Measurements from ENCODE around the gene TPM1. TPM values are rescaled to one million over a fixed set of nuclear protein-coding genes. Genes with fewer than 3 reads are reported as not detected.
"Not testable (repeated sequence)": the region's sequence is repeated elsewhere in the genome, so short reads cannot be mapped to it uniquely, and the experiment has no call there.

TPM1 gene
- total RNA-seq, result 10 to 100 TPM in 1 of 2 donors, 1 to 10 TPM in 1; 7.0 to 12.1 TPM

DNA sequence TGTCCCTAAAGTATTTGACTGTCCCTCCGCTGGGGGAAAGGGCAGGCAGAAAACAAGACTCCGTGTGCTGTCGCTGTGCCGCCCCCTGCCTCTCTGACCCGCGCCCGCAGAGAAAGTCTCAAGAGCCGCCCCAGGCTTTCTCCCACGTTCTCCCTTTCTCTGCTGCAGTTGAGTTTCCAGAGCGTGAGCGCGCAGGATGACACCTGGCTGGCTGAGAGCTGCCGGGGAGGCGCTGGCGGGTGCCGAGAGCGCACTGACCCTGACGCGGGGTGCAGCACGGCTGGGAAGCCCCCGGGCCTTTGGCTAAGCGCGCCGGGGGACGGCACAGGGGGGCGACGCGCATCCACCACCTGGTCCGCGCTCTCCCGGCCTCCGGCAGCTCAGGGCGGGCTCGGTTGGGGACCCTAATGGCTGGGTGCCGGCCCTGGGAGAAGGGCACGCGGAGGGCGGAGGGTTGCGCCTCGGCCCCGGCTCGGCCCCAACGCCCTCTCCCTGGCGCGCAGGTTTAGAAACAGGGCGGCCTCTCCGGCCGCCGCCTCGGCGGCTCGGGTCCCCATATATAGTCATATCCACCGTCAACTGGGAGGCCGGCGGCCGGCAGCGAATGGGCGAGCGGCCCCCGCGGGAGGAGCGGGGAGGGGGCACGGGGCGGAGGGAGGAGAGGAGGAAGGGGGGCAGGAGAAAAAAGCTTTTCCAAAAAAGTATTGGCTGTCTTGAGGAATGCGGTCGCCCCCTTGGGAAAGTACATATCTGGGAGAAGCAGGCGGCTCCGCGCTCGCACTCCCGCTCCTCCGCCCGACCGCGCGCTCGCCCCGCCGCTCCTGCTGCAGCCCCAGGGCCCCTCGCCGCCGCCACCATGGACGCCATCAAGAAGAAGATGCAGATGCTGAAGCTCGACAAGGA lies at the start of gene TPM1:
TPM1 (plus strand) TSS at position 774 of the 903 bp plus-strand sequence; CDS start at position 857, 83 bp downstream.
- peak; percentile 49 to 68 for ATAC-seq

DNA sequence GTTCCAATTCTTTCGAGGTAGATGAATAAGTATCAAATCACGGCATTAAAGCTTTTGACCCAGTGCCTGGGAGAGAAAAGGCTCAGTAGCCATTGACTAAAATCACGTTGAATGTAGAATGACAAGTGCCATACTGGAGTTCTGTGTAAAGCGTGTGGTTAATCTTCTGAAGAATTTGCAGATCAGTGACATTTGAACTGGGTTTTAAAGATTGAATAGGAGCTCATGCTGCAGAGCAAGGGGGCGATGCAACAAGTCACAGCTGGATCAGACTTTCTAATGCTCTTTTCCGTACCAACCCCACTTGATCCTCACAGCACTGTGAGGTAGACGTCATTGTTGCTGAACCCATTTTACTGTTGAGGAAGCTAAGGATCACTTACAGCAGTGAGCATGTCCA lies 49.5 kb upstream of the TPM1 start:
- DNase-seq (ENCODE audit: low spot score), result no peak
- no peak for ATAC-seq
- Mint-ChIP-seq H3K27me3 (peaks cover 9 to 35% of the 10 kb centered on the region in 2 donors), H3K36me3 (no peaks in the 10 kb centered on the region), H3K27ac (no peak overlapping the region), H3K4me3 (no peak overlapping the region), H3K4me1 (ENCODE audit: low read depth in 2 of 2) (no peaks in the 10 kb centered on the region), H3K9me3 (no peaks in the 10 kb centered on the region)

More for the DNA sequence above, at the start of gene TPM1:
- Mint-ChIP-seq H3K4me1 (ENCODE audit: low read depth in 2 of 2) (peaks cover under 1 to 5% of the 10 kb centered on the region in 2 donors), H3K27ac (no peak within 1 kb of the TSS), H3K27me3 (peaks cover 55 to 71% of the 10 kb centered on the region in 2 donors), H3K9me3 (no peaks in the 10 kb centered on the region), H3K36me3 (no peaks in the 10 kb centered on the region), H3K4me3 (peak within 1 kb of the TSS; percentile 61)
- no peak for DNase-seq (ENCODE audit: low spot score)

DNA sequence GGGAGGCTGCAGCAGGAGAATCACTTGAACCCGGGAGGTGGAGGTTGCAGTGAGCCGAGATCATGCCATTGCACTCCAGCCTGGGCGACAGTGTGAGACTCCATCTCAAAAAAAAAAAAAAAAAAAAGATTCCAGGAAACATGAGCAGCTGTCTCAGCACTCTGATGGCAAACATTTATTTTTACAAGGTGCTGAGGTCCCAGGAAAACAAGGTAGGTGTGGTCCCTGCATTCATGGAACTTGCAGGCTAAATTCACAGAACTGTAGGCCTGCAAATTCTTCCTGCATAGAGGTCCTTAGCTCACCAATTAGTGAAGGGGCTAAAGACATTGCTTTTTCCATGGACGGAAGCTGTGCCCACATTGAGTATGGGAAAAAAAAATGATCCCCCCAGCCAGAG lies 48.9 kb upstream of the TPM1 start:
- H3K4me1 Mint-ChIP-seq (ENCODE audit: low read depth in 2 of 2); H3K9me3 Mint-ChIP-seq; ATAC-seq; H3K36me3 Mint-ChIP-seq; DNase-seq (ENCODE audit: low spot score); H3K4me3 Mint-ChIP-seq; H3K27ac Mint-ChIP-seq: not testable (repeated sequence)
- H3K27me3 Mint-ChIP-seq, result peaks cover 9 to 34% of the 10 kb centered on the region in 2 donors

DNA sequence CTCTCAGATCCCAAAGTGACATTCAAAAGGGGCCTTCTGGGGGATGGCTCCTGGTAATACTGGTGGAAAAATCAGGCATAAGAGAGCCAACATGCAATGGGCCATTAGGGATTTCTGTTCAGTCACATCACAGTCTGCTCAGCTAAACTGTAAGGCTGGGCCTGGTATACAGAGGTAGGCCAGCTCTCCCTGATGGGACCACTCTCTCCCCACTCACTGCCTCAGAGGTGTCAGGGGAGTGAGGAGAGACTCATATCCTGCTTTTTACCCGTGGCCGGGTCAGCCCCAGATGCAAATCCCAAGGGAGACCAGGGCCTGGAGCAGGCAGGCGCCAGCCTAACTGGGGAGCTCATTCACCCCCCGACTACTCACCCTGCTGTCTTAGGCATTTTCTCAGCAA lies 48.1 kb upstream of the TPM1 start:
- Mint-ChIP-seq H3K27ac (no peak overlapping the region), H3K27me3 (peaks cover 9 to 34% of the 10 kb centered on the region in 2 donors), H3K4me3 (no peak overlapping the region), H3K36me3 (no peaks in the 10 kb centered on the region), H3K9me3 (no peaks in the 10 kb centered on the region), H3K4me1 (ENCODE audit: low read depth in 2 of 2) (no peaks in the 10 kb centered on the region)
- no peak for ATAC-seq
- DNase-seq (ENCODE audit: low spot score), result no peak

DNA sequence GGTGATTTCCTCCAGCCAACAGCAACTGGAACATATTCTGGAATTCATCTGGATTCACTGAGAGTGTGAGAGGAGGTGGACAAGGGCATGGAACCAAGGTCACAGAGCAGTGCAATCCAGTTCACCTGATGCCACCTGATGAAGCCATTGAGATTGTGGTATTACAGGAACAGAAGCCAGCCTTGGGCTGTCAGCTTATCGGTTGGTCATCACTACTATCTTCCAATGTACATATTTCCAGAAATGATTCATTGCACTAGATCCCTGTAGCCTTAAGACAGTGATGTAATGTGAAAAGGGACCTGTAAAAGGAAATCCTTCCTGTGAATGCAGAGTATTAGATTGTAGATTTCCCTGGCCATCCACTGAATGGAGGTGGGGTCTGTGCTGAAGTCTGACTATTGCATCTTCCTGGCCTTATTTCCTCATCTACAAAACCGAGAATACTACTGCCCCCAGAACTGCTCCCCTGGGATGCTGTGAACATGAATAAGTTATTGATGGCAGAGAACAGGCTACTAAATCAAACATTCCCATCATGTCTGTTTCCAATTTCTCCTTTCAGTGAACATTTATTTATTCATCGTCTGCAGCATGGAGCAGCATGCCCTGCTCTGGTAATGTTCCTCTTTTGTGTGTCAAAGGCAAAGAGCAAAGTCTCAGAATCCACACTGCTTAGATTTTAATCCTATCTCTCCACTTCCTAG lies 47.4 kb upstream of the TPM1 start:
- no peaks in the 10 kb centered on the region for H3K4me1 Mint-ChIP-seq (ENCODE audit: low read depth in 2 of 2)
- H3K9me3 Mint-ChIP-seq, result no peaks in the 10 kb centered on the region
- peak overlapping the region in 1 of 2 donors; percentile 29 for H3K27ac Mint-ChIP-seq
- H3K4me3 Mint-ChIP-seq, result no peak overlapping the region
- peaks cover 9 to 33% of the 10 kb centered on the region in 2 donors for H3K27me3 Mint-ChIP-seq
- ATAC-seq (no peak), DNase-seq (ENCODE audit: low spot score) (no peak)
- no peaks in the 10 kb centered on the region for H3K36me3 Mint-ChIP-seq

DNA sequence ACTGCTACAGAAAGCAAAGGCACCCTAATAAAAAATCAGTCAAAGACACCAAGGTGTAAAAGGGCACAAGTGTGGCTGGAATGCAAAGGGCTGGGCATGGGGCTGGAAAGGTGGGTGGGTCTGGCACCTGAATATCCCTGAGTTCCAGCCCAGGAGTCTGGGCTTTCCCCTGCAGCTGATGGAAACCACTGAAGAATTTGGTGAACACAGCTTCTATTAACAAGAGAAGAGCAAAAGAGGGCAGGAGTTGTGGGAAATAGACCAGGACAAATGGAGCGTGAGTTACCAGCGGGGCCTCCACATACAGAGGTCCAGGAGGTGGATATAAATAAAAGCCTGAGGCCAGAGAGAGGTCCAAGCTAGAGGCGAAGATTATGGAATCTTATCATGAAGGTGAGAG lies 45.1 kb upstream of the TPM1 start:
- H3K4me1 Mint-ChIP-seq (ENCODE audit: low read depth in 2 of 2), result no peaks in the 10 kb centered on the region
- no peaks in the 10 kb centered on the region for H3K36me3 Mint-ChIP-seq
- no peak overlapping the region for H3K4me3 Mint-ChIP-seq
- no peak overlapping the region for H3K27ac Mint-ChIP-seq
- ATAC-seq (no peak), DNase-seq (ENCODE audit: low spot score) (no peak)
- H3K27me3 Mint-ChIP-seq, result peaks cover 3 to 24% of the 10 kb centered on the region in 2 donors
- H3K9me3 Mint-ChIP-seq, result no peaks in the 10 kb centered on the region

DNA sequence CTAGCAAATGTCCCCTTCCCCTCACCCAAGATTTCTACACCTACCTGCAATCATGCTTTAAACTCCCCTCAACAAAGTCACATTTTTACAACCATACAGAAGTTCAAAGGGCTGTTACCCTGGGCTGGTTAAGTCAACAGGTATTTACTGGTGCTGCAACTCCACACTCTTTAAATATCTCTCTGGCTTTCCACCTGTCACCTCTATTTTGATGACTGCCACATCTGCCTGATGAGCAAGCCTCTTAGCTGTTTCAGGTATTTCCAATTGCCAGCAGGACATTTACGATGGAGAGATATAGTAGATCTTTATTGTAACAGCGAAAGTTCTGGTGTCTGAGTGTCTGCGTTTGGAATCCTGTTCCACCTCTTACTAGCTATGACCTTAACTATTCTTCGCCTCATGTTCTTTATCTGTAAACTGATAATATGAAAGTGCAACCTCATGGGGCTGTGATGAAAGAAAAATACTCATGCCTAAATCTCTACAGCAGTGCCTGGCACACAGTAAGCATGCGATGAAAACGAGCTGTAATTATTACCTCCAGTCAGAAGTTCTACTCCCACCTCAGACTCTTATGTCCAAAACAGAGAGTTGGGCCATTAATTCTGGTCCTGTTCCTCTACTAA lies 44.2 kb upstream of the TPM1 start:
- DNase-seq (ENCODE audit: low spot score), result no peak
- H3K4me3 Mint-ChIP-seq, result no peak overlapping the region
- H3K36me3 Mint-ChIP-seq, result no peaks in the 10 kb centered on the region
- H3K27me3 Mint-ChIP-seq, result peaks cover 0 to 15% of the 10 kb centered on the region in 2 donors
- no peaks in the 10 kb centered on the region for H3K9me3 Mint-ChIP-seq
- H3K27ac Mint-ChIP-seq, result no peak overlapping the region
- no peaks in the 10 kb centered on the region for H3K4me1 Mint-ChIP-seq (ENCODE audit: low read depth in 2 of 2)
- ATAC-seq, result no peak

DNA sequence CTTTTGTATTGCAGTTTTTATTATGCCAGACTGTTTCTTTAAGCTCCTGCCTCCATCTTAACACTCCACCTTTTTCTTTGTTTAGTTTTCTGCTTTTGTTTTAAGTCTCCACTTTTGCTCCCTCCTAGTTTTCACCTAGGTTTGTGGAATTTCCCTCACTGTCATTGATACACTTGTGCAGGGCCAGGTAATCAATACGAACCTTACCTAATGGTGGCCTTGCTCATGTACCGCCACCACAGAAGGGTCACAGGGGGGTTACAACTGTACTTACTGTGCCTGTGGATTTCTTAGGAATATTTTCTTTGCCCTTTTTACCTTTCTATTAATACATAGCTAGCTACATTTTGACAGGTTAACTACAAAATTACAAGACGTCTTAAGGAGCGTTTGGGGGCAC lies 43.4 kb upstream of the TPM1 start:
- Mint-ChIP-seq H3K4me1 (ENCODE audit: low read depth in 2 of 2) (no peaks in the 10 kb centered on the region), H3K27ac (no peak overlapping the region), H3K36me3 (no peaks in the 10 kb centered on the region), H3K9me3 (no peaks in the 10 kb centered on the region), H3K27me3 (peaks cover 0 to 15% of the 10 kb centered on the region in 2 donors), H3K4me3 (no peak overlapping the region)
- ATAC-seq (no peak), DNase-seq (ENCODE audit: low spot score) (no peak)

DNA sequence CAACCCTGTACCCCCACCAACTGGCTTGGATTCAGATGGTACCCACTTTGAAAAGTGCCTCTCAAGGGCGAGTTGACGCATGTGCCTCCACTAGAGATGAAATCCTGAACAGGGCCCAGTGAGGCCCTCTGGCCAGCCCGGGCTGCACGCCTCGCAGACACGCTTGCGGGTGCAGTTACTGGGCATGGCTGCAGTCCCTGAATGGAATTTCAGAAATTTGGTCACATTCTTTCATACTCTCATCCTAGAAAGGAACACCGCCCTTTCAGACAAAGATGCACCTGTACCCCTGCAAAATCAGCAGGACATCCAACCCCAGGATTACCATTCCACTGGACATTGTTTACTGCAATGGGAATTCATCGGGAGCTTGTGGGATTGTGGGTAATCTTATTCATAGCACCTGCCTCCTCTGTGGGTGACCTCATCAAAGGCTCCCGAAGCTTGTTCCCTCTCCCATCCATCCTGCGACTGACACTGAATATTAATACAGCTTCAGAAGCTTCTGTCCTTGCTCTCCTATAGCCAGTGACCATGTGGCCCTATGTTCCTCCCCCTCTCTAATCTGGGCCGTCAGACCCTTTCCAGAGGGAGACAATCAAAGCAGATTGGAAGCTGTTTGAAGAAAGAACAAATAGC lies 42.5 kb upstream of the TPM1 start:
- Mint-ChIP-seq H3K27me3 (peaks cover 2 to 15% of the 10 kb centered on the region in 2 donors), H3K4me3 (no peak overlapping the region), H3K9me3 (no peaks in the 10 kb centered on the region), H3K36me3 (no peaks in the 10 kb centered on the region), H3K4me1 (ENCODE audit: low read depth in 2 of 2) (no peaks in the 10 kb centered on the region), H3K27ac (no peak overlapping the region)
- ATAC-seq (no peak), DNase-seq (ENCODE audit: low spot score) (no peak)

DNA sequence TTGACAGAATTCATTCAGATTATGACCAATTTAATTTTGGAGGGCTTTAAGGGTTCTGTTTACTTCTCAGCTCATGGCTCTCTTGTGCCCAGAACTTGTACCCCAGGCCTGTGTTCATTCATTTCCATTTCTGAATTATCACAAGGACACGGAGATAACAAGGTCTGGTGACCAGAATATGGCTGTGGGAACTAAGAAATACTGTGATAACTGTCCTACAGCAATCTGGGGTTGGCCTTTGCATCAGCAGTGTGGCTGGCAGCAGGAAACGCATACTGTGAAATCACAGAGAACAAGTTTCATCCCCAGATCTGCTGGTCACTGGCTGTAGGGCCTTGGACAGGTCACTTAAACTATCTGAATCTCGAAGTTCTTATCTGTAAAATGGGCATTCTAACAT lies 41.8 kb upstream of the TPM1 start:
- no peak overlapping the region for H3K4me3 Mint-ChIP-seq
- peaks cover 2 to 10% of the 10 kb centered on the region in 2 donors for H3K27me3 Mint-ChIP-seq
- no peaks in the 10 kb centered on the region for H3K9me3 Mint-ChIP-seq
- no peaks in the 10 kb centered on the region for H3K4me1 Mint-ChIP-seq (ENCODE audit: low read depth in 2 of 2)
- H3K27ac Mint-ChIP-seq, result no peak overlapping the region
- H3K36me3 Mint-ChIP-seq, result no peaks in the 10 kb centered on the region
- DNase-seq (ENCODE audit: low spot score), result no peak
- no peak for ATAC-seq

DNA sequence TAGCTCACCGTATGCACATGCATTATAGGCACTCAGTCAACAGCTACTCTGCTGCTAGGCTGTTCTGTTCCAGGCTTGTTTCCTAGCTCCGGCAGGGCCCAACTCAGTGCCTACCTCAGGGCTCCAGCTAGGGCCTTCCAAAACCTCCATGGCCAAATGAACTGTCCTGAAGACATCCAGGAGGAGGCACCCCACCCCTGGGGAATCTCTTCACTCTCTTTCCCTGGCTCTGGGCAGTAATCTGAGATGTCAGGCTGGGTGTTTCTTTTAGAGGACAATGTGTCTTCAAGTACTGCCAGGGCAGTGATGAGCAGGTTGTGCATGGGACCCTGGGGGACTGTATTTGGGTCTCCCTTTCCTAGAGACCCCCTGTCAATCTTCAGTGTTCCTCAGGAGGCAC lies 38.3 kb upstream of the TPM1 start:
- Mint-ChIP-seq H3K4me3 (no peak overlapping the region), H3K9me3 (no peaks in the 10 kb centered on the region), H3K4me1 (ENCODE audit: low read depth in 2 of 2) (no peaks in the 10 kb centered on the region), H3K27ac (no peak overlapping the region), H3K36me3 (no peaks in the 10 kb centered on the region), H3K27me3 (peaks cover 7% of the 10 kb centered on the region in 2 donors)
- DNase-seq (ENCODE audit: low spot score), result no peak
- ATAC-seq, result peak in 1 of 2 donors; percentile 20

DNA sequence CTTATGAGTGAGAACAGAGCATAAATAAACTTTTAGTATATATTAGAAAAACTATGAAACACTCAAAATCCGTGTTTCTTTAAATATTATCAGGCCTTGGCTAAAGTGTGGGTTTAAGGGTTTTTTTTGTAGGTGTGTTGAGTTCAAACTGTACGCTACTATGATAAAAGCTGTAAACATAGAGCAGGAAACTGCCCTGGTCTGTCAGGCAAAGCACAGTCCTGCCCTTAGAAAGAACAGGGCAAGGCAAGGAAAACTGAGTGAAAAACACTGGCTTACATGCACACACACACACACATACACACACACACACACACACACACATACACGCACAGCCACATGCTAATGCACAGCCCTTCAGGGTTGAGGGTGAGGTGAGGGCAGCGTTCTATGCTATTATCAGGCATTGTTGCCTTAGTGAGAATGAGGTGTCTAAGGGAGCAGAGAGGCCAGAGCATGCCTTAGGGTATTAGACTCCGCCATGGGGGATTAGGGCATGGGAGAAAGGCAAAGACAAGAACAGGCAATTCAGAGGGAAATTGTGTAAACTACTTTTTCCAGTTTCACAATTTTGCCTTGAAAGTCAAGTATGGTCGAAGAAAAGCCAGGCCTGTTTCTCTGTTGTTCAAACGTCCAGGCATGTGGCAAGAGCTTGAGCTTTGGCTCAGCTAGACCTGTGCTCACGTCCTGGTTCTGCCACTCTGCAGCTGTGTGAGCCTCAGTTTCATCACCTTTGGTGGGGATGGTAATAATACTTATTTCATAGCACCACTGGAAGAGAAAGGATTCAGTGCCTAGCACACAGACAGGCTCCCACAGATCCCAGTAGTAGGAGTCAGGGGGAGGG lies 36.3 kb upstream of the TPM1 start:
- ATAC-seq (no peak), DNase-seq (ENCODE audit: low spot score) (no peak)
- Mint-ChIP-seq H3K36me3 (no peaks in the 10 kb centered on the region), H3K4me3 (no peak overlapping the region), H3K9me3 (no peaks in the 10 kb centered on the region), H3K27me3 (peaks cover 2 to 9% of the 10 kb centered on the region in 2 donors), H3K27ac (no peak overlapping the region), H3K4me1 (ENCODE audit: low read depth in 2 of 2) (no peaks in the 10 kb centered on the region)
